Measurements from ENCODE around the gene NDUFB7. TPM values are rescaled to one million over a fixed set of nuclear protein-coding genes. Genes with fewer than 3 reads are reported as not detected.

The NDUFB7 gene
- total and polyA plus RNA-seq, 2 experiments from 2014 or later = 244 to 316 TPM

GRCh38 chr19:14517840-14518505 is 53.9 kb downstream of the NDUFB7 start, which contains the start of gene DNAJB1:
Gene DNAJB1 (minus strand): TSS chr19:14518397. CDS start chr19:14518349, 48 bp downstream.
- TF ChIP-seq EZH2phosphoT487 (IDR thresholded peaks at IDR 0.05; ENCODE audit: insufficient read depth, low read depth) (no peak), EZH2 (IDR thresholded peaks at IDR 0.05; ENCODE audit: insufficient read depth, poor library complexity, severe bottlenecking) (no peak)
- Histone ChIP-seq H2AFZ (peak within 1 kb of the TSS; percentile 96), H3K36me3 (ENCODE audit: low read depth) (peaks cover 24% of the 10 kb centered on the region), H3K79me2 (ENCODE audit: insufficient read depth) (peaks cover 40% of the 10 kb centered on the region), H3K4me1 (ENCODE audit: insufficient read depth) (peaks cover 25% of the 10 kb centered on the region), H4K20me1 (ENCODE audit: insufficient read depth) (no peaks in the 10 kb centered on the region), H3K4me2 (ENCODE audit: unreplicated experiment) (peak within 1 kb of the TSS; percentile 94), H3K27me3 (replicated peaks; ENCODE audit: insufficient read depth) (no peaks in the 10 kb centered on the region), H3K9me3 (ENCODE audit: low read depth) (no peaks in the 10 kb centered on the region), H3K9ac (peak within 1 kb of the TSS; percentile 97), H3K9me2 (ENCODE audit: insufficient read depth) (no peaks in the 10 kb centered on the region), H3F3A (ENCODE audit: insufficient read depth) (peaks cover 42% of the 10 kb centered on the region), H3K27ac (peak within 1 kb of the TSS; percentile 97), H3K4me3 (peak within 1 kb of the TSS; percentile 97)
- 0 to 1% methylated on average over 36 to 68 of the region's 82 CpGs for WGBS, 2 experiments (ENCODE audit: low coverage in 1 of 2, low lambda C conversion rate in 2 of 2, missing lambda C conversion rate in 2 of 2)
- in situ Hi-C loops (cut with MboI) = no loop called here
- peak; percentile 92 for DNase-seq

DNA sequence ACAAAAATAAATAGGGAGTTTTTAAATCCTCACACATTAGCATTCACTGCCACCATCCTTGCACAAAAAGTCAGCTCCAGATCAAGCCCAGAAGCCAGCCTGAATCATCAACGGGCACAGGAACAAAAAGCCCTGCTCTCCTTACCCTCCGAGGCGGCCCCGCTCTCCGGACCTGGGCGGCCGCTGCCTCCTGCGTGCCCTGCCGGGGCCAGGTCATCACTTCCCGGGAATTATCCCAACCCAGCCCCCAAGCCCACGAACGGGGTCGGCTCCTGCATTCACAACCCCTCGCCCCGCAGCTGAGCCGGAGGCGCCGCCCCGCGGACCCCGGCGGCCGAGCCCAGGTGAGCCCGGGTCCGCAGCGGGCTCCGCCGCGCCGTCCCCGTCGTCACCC is 54.4 kb downstream of the NDUFB7 start:
- Histone ChIP-seq H3K4me1 (ENCODE audit: insufficient read depth) (peaks cover 25% of the 10 kb centered on the region), H3K9me3 (ENCODE audit: low read depth) (no peaks in the 10 kb centered on the region), H4K20me1 (ENCODE audit: insufficient read depth) (no peaks in the 10 kb centered on the region), H3K4me2 (ENCODE audit: unreplicated experiment) (peak overlapping the region; percentile 94), H2AFZ (no peak overlapping the region), H3K27ac (peak overlapping the region; percentile 97), H3K4me3 (peak overlapping the region; percentile 97), H3K9ac (peak overlapping the region; percentile 97), H3K79me2 (ENCODE audit: insufficient read depth) (peaks cover 40% of the 10 kb centered on the region), H3K27me3 (replicated peaks; ENCODE audit: insufficient read depth) (no peaks in the 10 kb centered on the region), H3F3A (ENCODE audit: insufficient read depth) (peaks cover 42% of the 10 kb centered on the region), H3K36me3 (ENCODE audit: low read depth) (peaks cover 24% of the 10 kb centered on the region), H3K9me2 (ENCODE audit: insufficient read depth) (no peaks in the 10 kb centered on the region)
- in situ Hi-C loops (cut with MboI) = no loop called here
- WGBS, 2 experiments (ENCODE audit: low coverage in 1 of 2, low lambda C conversion rate in 2 of 2, missing lambda C conversion rate in 2 of 2) = 1 to 2% methylated on average over 13 of the region's 32 CpGs
- TF ChIP-seq EZH2phosphoT487 (IDR thresholded peaks at IDR 0.05; ENCODE audit: insufficient read depth, low read depth) (no peak), EZH2 (IDR thresholded peaks at IDR 0.05; ENCODE audit: insufficient read depth, poor library complexity, severe bottlenecking) (no peak)
- peak; percentile 79 for DNase-seq

GRCh38 chr19:14516746-14517438 is 55.0 kb downstream of the NDUFB7 start:
- Histone ChIP-seq H3K9ac (peak overlapping the region; percentile 97), H3K9me2 (ENCODE audit: insufficient read depth) (no peaks in the 10 kb centered on the region), H3K4me2 (ENCODE audit: unreplicated experiment) (peak overlapping the region; percentile 94), H3K9me3 (ENCODE audit: low read depth) (no peaks in the 10 kb centered on the region), H3K27ac (peak overlapping the region; percentile 97), H3K27me3 (replicated peaks; ENCODE audit: insufficient read depth) (no peaks in the 10 kb centered on the region), H3K36me3 (ENCODE audit: low read depth) (peaks cover 24% of the 10 kb centered on the region), H3K4me1 (ENCODE audit: insufficient read depth) (peaks cover 25% of the 10 kb centered on the region), H3K79me2 (ENCODE audit: insufficient read depth) (peaks cover 40% of the 10 kb centered on the region), H3K4me3 (peak overlapping the region; percentile 97), H4K20me1 (ENCODE audit: insufficient read depth) (no peaks in the 10 kb centered on the region), H3F3A (ENCODE audit: insufficient read depth) (peaks cover 42% of the 10 kb centered on the region), H2AFZ (no peak overlapping the region)
- in situ Hi-C loops (cut with MboI) = no loop called here
- TF ChIP-seq EZH2phosphoT487 (IDR thresholded peaks at IDR 0.05; ENCODE audit: insufficient read depth, low read depth) = no peak
- no peak for TF ChIP-seq EZH2 (IDR thresholded peaks at IDR 0.05; ENCODE audit: insufficient read depth, poor library complexity, severe bottlenecking)
- WGBS, 2 experiments (ENCODE audit: low coverage in 1 of 2, low lambda C conversion rate in 2 of 2, missing lambda C conversion rate in 2 of 2) = 19 to 20% methylated on average over 22 of the region's 22 CpGs
- peak; percentile 39 for DNase-seq

MicroRNAs encoded within 50 kb of the gene (microRNA counts, 767-probe panel; counts per million panel counts)
- microRNA hsa-miR-639 = 447 counts per million, percentile 86 among the panel's probes with 10 or more counts

Small RNA genes within 50 kb of the gene (microRNA-seq; reads per million reads assigned to microRNA genes)
- not detected for gene MIR639 (ENCODE audit: borderline number of aligned reads)

Small RNA genes within 50 kb of the gene (small RNA-seq; reads per million reads assigned to genes)
- not detected for gene RN7SL842P (ENCODE audit: low read depth, low replicate concordance)

Other genes starting within 250 kb of the NDUFB7 start
- gene ADGRE5, start 190.6 kb downstream of the NDUFB7 start, total RNA-seq (2014; rRNA removed; shearing (Covaris generic)) = 28.5 and 56.6 TPM in 2 replicates
- 56.6 and 58.4 TPM in 2 replicates for gene ADGRE5, start 190.6 kb downstream of the NDUFB7 start, polyA plus RNA-seq (2016; fragmentation: Nextera tagmentation; extraction: Ambion mirVana)
- 47.2 and 55.9 TPM in 2 replicates for gene DDX39A, start 152.7 kb downstream of the NDUFB7 start, total RNA-seq (2014; rRNA removed; shearing (Covaris generic))
- gene DDX39A, start 152.7 kb downstream of the NDUFB7 start, polyA plus RNA-seq (2016; fragmentation: Nextera tagmentation; extraction: Ambion mirVana) = 57.7 and 58.7 TPM in 2 replicates
- gene PKN1, start 138.8 kb downstream of the NDUFB7 start, total RNA-seq (2014; rRNA removed; shearing (Covaris generic)) = 128 and 139 TPM in 2 replicates
- gene PKN1, start 138.8 kb downstream of the NDUFB7 start, polyA plus RNA-seq (2016; fragmentation: Nextera tagmentation; extraction: Ambion mirVana) = 47.2 and 56.4 TPM in 2 replicates
- gene PTGER1, start 96.7 kb downstream of the NDUFB7 start, total RNA-seq (2014; rRNA removed; shearing (Covaris generic)) = 0.22 and 2.5 TPM in 2 replicates
- gene PTGER1, start 96.7 kb downstream of the NDUFB7 start, polyA plus RNA-seq (2016; fragmentation: Nextera tagmentation; extraction: Ambion mirVana) = 0.79 and 0.80 TPM in 2 replicates
- gene GIPC1, start 75.9 kb downstream of the NDUFB7 start, total RNA-seq (2014; rRNA removed; shearing (Covaris generic)) = 143 and 173 TPM in 2 replicates
- gene GIPC1, start 75.9 kb downstream of the NDUFB7 start, polyA plus RNA-seq (2016; fragmentation: Nextera tagmentation; extraction: Ambion mirVana) = 106 and 112 TPM in 2 replicates
- 82.5 and 101 TPM in 2 replicates for gene DNAJB1, start 53.7 kb downstream of the NDUFB7 start, total RNA-seq (2014; rRNA removed; shearing (Covaris generic))
- gene DNAJB1, start 53.7 kb downstream of the NDUFB7 start, polyA plus RNA-seq (2016; fragmentation: Nextera tagmentation; extraction: Ambion mirVana) = 124 and 127 TPM in 2 replicates
- gene TECR, start 42.5 kb downstream of the NDUFB7 start, total RNA-seq (2014; rRNA removed; shearing (Covaris generic)) = 38.8 and 40.1 TPM in 2 replicates
- 129 and 132 TPM in 2 replicates for gene TECR, start 42.5 kb downstream of the NDUFB7 start, polyA plus RNA-seq (2016; fragmentation: Nextera tagmentation; extraction: Ambion mirVana)
- gene CLEC17A, start 11.0 kb upstream of the NDUFB7 start, total RNA-seq (2014; rRNA removed; shearing (Covaris generic)) = not detected in 2 replicates
- not detected in 2 replicates for gene CLEC17A, start 11.0 kb upstream of the NDUFB7 start, polyA plus RNA-seq (2016; fragmentation: Nextera tagmentation; extraction: Ambion mirVana)
- not detected in 2 replicates for gene ADGRE3, start 102.8 kb upstream of the NDUFB7 start, total RNA-seq (2014; rRNA removed; shearing (Covaris generic))
- gene ADGRE3, start 102.8 kb upstream of the NDUFB7 start, polyA plus RNA-seq (2016; fragmentation: Nextera tagmentation; extraction: Ambion mirVana) = not detected in 2 replicates
- 20.4 and 26.3 TPM in 2 replicates for gene ZNF333, start 118.0 kb upstream of the NDUFB7 start, total RNA-seq (2014; rRNA removed; shearing (Covaris generic))
- 10.2 and 10.4 TPM in 2 replicates for gene ZNF333, start 118.0 kb upstream of the NDUFB7 start, polyA plus RNA-seq (2016; fragmentation: Nextera tagmentation; extraction: Ambion mirVana)
- not detected in 2 replicates for gene ADGRE2, start 206.5 kb upstream of the NDUFB7 start, total RNA-seq (2014; rRNA removed; shearing (Covaris generic))
- gene ADGRE2, start 206.5 kb upstream of the NDUFB7 start, polyA plus RNA-seq (2016; fragmentation: Nextera tagmentation; extraction: Ambion mirVana) = 0.05 and 0.28 TPM in 2 replicates

All from GM23248 (cell line).